Activated naive CD4-positive, alpha-beta T cell (primary cell): ENCODE results near the gene ESPL1.

Experiments used
- DNase-seq, 4 experiments: peaks; one replicate each; lab custom pipeline; 2025; lab: John Stamatoyannopoulos, UW

Gene ESPL1

GRCh38 chr12:53231671-53231920 lies 36.5 kb upstream of the ESPL1 start:
- no peak for DNase-seq

GRCh38 chr12:53231921-53232645 lies 36.0 kb upstream of the ESPL1 start, which contains the start of gene RARG:
RARG (minus strand) TSS chr12:53232209; CDS start chr12:53227545, 4,664 bp downstream.
- peak in 3 of 4 experiments; percentile 17 to 42 (median 34) for DNase-seq

DNA sequence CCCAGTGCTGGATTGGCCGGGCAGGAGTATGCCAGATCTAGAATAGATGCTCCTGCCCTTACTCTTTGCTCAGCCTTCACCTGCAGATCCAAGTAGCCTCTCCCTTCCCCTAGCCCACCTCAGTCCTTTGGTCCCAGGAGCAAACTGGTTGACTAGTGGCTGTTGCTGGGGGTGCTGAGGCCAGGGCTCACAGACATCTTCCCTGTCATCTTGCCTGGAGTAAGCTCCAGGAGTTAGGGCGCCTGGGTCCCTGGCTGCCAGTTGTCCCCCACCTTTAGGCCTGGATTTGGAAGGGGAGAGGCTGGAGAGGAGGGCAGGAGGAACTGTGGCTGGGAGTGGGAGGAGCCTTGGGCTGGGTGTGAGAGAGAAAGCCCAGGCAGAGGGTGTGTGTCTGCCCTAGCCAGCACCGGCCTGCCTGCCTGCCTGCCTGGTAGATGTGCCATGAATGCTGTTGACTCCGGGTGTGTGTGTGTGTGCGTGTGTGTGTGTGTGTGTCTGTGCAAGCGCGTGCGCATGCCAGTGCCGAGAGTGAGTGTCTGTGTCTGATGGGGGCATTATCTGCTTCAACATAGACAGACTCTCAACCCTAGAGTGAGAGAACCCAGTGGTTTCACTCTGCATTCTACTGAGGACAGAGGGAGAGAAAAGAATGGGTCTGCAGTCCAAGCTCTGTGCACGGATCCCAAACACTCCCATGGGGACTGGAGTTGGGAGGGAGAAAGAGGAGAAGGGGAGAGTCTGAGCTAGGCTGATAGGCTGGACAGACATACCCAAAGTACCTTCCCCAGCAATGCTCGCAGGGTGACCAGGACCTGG lies 35.2 kb upstream of the ESPL1 start:
- DNase-seq: peak in 1 of 4 experiments; percentile 23

DNA sequence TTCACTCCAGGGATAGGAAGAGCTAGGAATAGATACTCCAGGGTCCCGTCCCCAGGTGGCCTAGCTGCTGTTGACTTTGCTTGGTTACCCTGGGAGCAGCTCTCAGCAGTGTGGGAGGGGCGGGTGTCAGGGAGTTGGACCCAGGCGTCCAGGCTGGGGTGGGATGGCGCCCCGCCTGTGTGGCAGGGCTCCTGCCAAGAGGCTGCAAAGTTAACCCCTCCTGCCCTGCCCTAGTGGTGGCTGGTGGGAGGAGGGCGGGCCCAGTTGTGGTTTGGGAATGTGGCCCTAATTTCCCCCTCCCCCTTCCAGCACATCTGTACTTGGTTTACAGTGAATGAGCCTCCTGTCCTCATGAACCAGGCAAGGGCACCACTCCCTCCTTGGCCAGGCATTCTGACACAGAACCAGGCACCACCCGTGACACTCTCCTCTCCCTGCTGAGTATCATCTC lies 34.4 kb upstream of the ESPL1 start:
- no peak for DNase-seq

- DNase-seq: no peak
Measured at GRCh38 chr12:53234271-53234914, 33.7 kb upstream of the ESPL1 start.

DNA sequence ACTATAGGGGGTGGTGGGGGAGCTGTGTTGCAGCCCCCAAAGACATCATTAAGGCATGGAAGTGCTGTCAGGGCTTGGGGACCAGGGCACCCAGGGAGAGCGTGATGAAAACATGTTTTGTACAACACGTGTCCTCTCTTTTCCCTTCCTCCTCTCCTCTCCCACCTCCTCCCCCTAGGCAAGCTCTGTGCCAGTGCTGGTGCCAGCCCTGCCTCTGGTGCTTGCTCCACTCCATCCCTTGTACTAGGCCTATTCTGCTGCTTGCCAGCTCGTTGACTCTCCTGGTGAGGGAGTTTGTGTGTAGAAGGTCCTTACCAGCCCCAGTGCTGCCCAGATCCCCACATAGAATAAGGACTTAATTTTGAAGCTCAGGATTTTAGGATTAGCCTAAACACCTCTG lies 32.9 kb upstream of the ESPL1 start:
- no peak for DNase-seq

DNA sequence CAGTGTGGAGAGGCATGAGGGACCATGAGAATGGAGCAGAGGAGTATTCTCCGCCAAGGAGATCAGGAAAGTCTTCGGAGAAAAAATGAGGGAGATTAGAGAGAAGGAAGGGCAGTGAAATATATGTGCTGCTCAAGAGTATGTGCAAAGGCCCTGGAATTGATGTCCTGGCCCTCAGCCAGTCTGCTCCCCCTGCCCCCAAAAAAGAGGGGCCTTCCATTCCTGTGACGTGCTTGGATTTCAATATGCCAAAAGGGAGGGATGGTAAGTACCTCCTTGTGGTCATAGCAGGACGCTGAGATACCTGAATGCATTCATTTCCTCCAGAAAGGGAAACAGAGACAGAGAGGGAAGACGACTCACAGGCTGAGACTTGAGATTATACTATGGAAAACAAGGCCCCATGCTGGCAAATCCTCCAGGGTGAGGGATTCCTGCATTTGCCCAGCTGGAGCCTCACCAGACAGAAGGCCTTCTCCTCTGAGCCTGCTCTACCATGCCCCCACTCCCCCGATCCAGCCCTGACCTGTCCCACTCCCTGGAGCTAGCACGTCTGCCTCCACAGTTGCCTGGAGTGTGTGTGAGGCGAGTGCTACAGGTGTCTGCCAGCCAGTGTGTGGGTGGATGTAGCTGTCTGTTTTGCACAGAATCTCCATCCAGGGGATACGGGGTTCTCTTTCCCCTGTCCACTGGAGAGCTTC lies 32.2 kb upstream of the ESPL1 start:
- DNase-seq: no peak

GRCh38 chr12:53236443-53237111 lies 31.5 kb upstream of the ESPL1 start:
- DNase-seq: no peak

DNA sequence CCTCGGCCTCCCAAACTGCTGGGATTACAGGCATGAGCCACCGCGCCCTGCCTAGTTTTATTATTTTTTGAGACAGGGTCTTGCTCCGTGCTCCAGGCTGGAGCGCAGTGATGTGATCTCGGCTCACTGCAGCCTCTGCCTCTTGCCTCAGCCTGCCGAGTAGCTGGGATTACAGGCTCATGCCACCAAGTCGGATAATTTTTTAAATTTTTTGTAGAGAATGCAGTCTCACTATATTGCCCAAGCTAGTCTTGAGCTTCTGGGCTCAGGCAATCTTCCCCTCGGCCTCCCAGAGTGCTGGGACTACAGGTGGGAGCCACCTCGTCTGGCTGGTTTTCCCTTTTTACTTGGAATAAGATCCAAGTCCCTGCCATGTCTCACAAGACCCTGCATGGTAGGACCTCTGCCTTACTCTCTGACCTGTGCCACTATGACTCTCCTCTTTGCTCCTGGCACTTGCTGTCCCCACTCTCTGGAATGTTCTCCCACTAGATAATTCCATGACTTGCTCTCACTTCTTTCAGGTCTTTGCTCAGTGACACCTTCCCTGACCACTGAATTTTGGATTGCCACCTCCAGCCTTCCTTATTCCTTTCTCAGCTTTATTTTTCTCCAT lies 28.3 kb upstream of the ESPL1 start:
- DNase-seq: no peak

DNA sequence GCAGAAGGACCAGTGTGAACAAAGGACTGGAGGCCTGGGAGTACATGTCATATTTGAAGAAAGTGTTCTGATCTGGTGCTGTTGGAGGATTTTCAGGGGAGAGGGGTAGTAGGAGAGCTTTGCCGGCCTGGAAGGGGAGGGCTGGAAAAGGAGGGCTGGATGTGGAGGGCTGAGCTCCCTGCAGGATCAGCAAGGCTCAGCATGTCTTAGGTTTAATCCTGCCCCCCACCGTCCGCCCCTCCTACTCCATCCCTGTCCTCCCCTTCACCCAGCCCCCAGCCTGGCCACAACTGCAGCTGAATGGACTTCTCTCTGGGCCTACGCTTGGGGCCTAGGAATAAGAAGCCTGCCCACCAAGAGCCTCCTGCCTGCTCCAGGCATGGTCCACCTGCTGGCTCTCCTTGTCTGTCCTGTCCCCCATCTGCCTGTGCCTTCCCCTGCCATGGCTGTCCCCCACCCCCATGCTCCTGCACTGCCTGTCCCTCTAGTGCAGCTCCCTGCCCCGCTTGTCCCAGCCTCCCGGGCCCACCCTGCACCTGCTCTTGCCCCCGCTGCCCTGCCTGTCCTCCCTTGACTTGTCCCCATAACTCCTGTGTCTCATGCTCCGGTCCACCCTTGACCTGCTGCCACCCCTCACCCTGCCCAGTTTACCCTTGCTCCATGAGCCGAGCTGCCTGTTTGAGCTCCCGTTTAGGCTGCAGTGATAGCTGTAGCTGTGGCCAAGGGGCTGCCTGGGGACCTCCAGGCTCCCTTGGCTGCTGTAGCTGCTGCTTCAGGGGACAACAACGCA lies 26.3 kb upstream of the ESPL1 start:
- DNase-seq: no peak

- DNase-seq: no peak
Measured at GRCh38 chr12:53244337-53244736, 23.8 kb upstream of the ESPL1 start.

- DNase-seq: no peak
Measured at GRCh38 chr12:53245286-53245685, 22.8 kb upstream of the ESPL1 start.

- peak in 3 of 4 experiments; percentile 48 to 70 (median 58) for DNase-seq
Measured at GRCh38 chr12:53251477-53252348, 16.4 kb upstream of the ESPL1 start.

DNA sequence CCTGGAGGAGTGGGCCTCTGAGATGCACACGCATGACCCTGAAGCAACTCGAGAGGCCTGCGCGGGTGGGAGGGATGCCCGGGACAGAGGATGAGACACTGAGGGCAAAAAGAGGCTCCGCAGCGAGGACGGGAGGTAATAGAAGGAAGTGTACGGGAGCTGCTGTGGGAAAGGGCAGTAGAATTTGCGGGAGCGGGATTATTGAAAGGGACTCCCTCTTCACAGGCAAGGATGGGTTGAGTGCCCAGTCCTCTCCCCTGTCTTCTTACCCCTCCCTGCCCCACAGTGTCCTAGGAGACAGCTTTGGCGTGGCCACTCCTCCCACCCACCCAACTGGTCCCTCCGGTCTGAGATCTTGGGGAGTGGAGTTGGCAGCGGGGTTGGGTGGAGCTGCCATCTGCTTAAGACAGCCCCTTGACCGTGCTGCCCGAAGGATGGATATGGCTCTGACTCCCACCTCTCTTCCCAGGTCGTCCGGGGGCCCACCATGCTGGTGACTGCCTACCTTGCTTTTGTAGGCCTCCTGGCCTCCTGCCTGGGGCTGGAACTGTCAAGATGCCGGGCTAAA lies 15.7 kb upstream of the ESPL1 start:
- no peak for DNase-seq

GRCh38 chr12:53253298-53253697 lies 14.8 kb upstream of the ESPL1 start:
- no peak for DNase-seq

GRCh38 chr12:53254816-53255545 lies 13.1 kb upstream of the ESPL1 start:
- DNase-seq: no peak

GRCh38 chr12:53255996-53256395 lies 12.1 kb upstream of the ESPL1 start:
- DNase-seq: no peak
